ENCODE measurements around the gene CSAG2.
"Not testable (repeated sequence)": the region's sequence is repeated elsewhere in the genome, so short reads cannot be mapped to it uniquely, and the experiment has no call there.

DNA sequence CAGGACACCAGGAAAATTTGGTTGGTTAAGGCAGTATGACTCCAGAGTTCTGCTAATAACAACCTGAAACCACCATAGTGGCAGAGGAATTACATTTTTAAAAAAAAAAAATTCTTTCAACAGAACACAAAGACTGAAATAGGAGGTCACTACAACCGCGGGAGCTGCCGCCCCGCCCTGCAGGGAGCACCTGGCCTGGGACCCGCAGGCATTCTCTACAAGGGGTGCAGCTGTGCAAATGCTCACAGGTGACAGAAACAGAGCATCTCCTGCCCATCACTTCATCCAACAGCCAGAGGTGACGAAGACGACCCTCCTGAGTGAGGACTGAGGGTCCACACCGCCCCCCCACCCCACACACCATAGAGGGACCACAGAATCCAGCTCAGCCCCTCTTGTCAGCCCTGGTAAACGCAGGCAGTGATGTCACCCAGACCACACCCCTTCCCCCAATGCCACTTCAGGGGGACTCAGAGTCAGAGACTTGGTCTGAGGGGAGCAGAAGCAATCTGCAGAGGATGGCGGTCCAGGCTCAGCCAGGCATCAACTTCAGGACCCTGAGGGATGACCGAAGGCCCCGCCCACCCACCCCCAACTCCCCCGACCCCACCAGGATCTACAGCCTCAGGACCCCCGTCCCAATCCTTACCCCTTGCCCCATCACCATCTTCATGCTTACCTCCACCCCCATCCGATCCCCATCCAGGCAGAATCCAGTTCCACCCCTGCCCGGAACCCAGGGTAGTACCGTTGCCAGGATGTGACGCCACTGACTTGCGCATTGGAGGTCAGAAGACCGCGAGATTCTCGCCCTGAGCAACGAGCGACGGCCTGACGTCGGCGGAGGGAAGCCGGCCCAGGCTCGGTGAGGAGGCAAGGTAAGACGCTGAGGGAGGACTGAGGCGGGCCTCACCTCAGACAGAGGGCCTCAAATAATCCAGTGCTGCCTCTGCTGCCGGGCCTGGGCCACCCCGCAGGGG is 10.8 kb downstream of the CSAG2 start, which contains the start of gene MAGEA3:
- TF ChIP-seq, protein P1, sequence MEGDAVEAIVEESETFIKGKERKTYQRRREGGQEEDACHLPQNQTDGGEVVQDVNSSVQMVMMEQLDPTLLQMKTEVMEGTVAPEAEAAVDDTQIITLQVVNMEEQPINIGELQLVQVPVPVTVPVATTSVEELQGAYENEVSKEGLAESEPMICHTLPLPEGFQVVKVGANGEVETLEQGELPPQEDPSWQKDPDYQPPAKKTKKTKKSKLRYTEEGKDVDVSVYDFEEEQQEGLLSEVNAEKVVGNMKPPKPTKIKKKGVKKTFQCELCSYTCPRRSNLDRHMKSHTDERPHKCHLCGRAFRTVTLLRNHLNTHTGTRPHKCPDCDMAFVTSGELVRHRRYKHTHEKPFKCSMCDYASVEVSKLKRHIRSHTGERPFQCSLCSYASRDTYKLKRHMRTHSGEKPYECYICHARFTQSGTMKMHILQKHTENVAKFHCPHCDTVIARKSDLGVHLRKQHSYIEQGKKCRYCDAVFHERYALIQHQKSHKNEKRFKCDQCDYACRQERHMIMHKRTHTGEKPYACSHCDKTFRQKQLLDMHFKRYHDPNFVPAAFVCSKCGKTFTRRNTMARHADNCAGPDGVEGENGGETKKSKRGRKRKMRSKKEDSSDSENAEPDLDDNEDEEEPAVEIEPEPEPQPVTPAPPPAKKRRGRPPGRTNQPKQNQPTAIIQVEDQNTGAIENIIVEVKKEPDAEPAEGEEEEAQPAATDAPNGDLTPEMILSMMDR (IDR thresholded peaks at IDR 0.05; ENCODE audit: low read depth, low read length), result not testable (repeated sequence)
- TF ChIP-seq EZH2phosphoT487 (IDR thresholded peaks at IDR 0.05; ENCODE audit: low read depth), result not testable (repeated sequence)
